ENCODE results near the gene PEX11B.

Gene PEX11B

DNA sequence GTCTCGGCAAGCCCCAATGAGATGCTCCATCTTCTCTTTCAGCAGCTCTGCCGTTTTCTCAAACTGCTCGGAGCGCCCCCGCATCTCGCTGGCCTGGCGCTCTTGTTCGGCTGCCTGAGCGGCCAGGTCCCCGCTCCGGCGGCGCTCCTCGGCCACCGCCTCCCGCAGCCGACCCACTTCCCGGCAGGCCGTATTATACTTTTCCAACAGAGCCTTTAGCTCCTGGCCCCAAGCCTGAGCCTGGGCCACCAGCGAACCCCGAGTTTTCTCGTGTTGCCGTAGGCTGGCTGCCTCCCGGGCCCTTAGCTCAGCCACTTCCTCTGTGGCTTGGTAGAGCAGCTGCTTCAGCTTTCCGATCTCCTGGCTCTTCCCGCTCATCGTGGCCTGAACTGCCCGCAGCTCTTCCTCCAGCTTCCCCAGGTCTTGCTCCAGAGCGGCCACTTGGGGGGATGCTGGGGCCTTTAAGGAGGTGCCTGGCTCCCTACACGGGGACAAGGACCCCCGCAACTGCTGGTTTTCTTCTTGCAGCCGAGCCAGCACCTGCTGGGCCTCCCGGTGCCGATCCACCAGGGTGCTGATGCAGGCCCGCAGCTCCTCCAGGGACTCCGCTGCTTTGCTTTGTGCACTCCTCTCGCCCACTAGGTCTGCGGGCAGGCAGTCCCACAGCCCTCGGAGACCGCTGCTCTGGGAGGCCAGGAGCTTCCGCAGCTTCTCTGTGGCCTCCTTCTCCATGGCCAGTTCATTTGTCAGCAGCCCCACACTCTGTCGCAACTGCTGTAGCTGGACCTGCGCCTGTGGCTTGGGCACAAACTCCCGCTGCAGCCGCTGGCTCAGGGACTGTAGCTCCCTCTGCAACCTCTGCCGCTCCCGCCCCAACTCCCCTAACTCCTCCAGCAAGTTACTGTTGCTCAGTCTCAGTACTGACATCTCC is 46.3 kb downstream of the PEX11B start:
- Histone ChIP-seq H3K36me3 (ENCODE audit: insufficient read depth, low read length) (no peaks in the 10 kb centered on the region), H3K9me3 (ENCODE audit: insufficient read depth, low read length, severe bottlenecking) (no peaks in the 10 kb centered on the region), H3K4me3 (ENCODE audit: low read depth in 1 of 2, low read length in 2 of 2) (no peak overlapping the region), H3K27ac (ENCODE audit: low read length) (no peak overlapping the region), H2AFZ (ENCODE audit: low read depth, low read length) (no peak overlapping the region), H4K20me1 (ENCODE audit: insufficient read depth, low read length) (no peaks in the 10 kb centered on the region), H3K4me1 (ENCODE audit: insufficient read depth, low read length) (no peaks in the 10 kb centered on the region), H3K79me2 (ENCODE audit: insufficient read depth, low read length) (no peaks in the 10 kb centered on the region), H3K9ac (ENCODE audit: low read depth, low read length) (no peak overlapping the region), H3K4me2 (ENCODE audit: insufficient read depth, low read length) (no peak overlapping the region), H3K27me3 (ENCODE audit: insufficient read depth, low read length, poor library complexity) (peaks cover 34% of the 10 kb centered on the region)
- no peak for TF ChIP-seq CTCF (IDR thresholded peaks at IDR 0.05; ENCODE audit: borderline replicate concordance, extremely low read depth, low read length, poor library complexity, severe bottlenecking)
- no peak for TF ChIP-seq EZH2 (IDR thresholded peaks at IDR 0.05; ENCODE audit: borderline replicate concordance, low read depth, low read length, severe bottlenecking)
- no peak for ATAC-seq (ENCODE audit: insufficient read depth, low read depth)
- DNase-seq: no peak

- no peak for DNase-seq
- no peak overlapping the region for H3K27ac ChIP-seq (ENCODE audit: low read length)
- peaks cover 33% of the 10 kb centered on the region for H3K27me3 ChIP-seq (ENCODE audit: insufficient read depth, low read length, poor library complexity)
- no peak for ATAC-seq (ENCODE audit: insufficient read depth, low read depth)
- no peaks in the 10 kb centered on the region for H3K36me3 ChIP-seq (ENCODE audit: insufficient read depth, low read length)
- no peaks in the 10 kb centered on the region for H3K79me2 ChIP-seq (ENCODE audit: insufficient read depth, low read length)
- no peaks in the 10 kb centered on the region for H3K4me1 ChIP-seq (ENCODE audit: insufficient read depth, low read length)
- H3K4me3 ChIP-seq (ENCODE audit: low read depth in 1 of 2, low read length in 2 of 2): no peak overlapping the region
- H2AFZ ChIP-seq (ENCODE audit: low read depth, low read length): no peak overlapping the region
- H3K9me3 ChIP-seq (ENCODE audit: insufficient read depth, low read length, severe bottlenecking): no peaks in the 10 kb centered on the region
- TF ChIP-seq CTCF (IDR thresholded peaks at IDR 0.05; ENCODE audit: borderline replicate concordance, extremely low read depth, low read length, poor library complexity, severe bottlenecking): no peak
- TF ChIP-seq EZH2 (IDR thresholded peaks at IDR 0.05; ENCODE audit: borderline replicate concordance, low read depth, low read length, severe bottlenecking): no peak
- no peak overlapping the region for H3K9ac ChIP-seq (ENCODE audit: low read depth, low read length)
- H4K20me1 ChIP-seq (ENCODE audit: insufficient read depth, low read length): no peaks in the 10 kb centered on the region
- no peak overlapping the region for H3K4me2 ChIP-seq (ENCODE audit: insufficient read depth, low read length)
Observed at GRCh38 chr1:145868232-145868631, 50.3 kb downstream of the PEX11B start.

- Histone ChIP-seq H3K9me3 (ENCODE audit: insufficient read depth, low read length, severe bottlenecking) (no peaks in the 10 kb centered on the region), H3K27me3 (ENCODE audit: insufficient read depth, low read length, poor library complexity) (peaks cover 21% of the 10 kb centered on the region), H3K4me3 (ENCODE audit: low read depth in 1 of 2, low read length in 2 of 2) (no peak overlapping the region), H3K79me2 (ENCODE audit: insufficient read depth, low read length) (no peaks in the 10 kb centered on the region), H4K20me1 (ENCODE audit: insufficient read depth, low read length) (no peaks in the 10 kb centered on the region), H2AFZ (ENCODE audit: low read depth, low read length) (no peak overlapping the region), H3K4me1 (ENCODE audit: insufficient read depth, low read length) (peaks cover 8% of the 10 kb centered on the region), H3K27ac (ENCODE audit: low read length) (no peak overlapping the region), H3K4me2 (ENCODE audit: insufficient read depth, low read length) (no peak overlapping the region), H3K9ac (ENCODE audit: low read depth, low read length) (no peak overlapping the region), H3K36me3 (ENCODE audit: insufficient read depth, low read length) (no peaks in the 10 kb centered on the region)
- ATAC-seq (ENCODE audit: insufficient read depth, low read depth): no peak
- TF ChIP-seq CTCF (IDR thresholded peaks at IDR 0.05; ENCODE audit: borderline replicate concordance, extremely low read depth, low read length, poor library complexity, severe bottlenecking) (no peak), EZH2 (IDR thresholded peaks at IDR 0.05; ENCODE audit: borderline replicate concordance, low read depth, low read length, severe bottlenecking) (no peak)
- DNase-seq: no peak
Observed at GRCh38 chr1:145863282-145864018, 55.1 kb downstream of the PEX11B start.

All from DND-41 (cell line).